Cardiac fibroblast (primary cell): ENCODE results near the gene DOCK3.

Source experiments
- DNase-seq, 2 donors: peaks; one replicate each; pipeline versions ENCODE4 v3.0.0 to v3.0.0-alpha.2; 2010; ENCODE audit warnings: low read depth in 2 of 2
- H3K4me3 ChIP-seq, 2 donors: replicated peaks in 1 of 2; 1 replicate in 1 of 2; 2 replicates in 1 of 2; pipeline ENCODE4 v1.5.1; 2011; ENCODE audit warnings: low read depth in 2 of 2, low read length in 2 of 2, mild to moderate bottlenecking in 2 of 2, moderate library complexity in 1 of 2
- CTCF ChIP-seq: IDR thresholded peaks from one replicate; pipeline ENCODE4 v1.5.1; 2011; ENCODE audit warnings: low read depth, mild to moderate bottlenecking, low read length, inconsistent platforms

Gene DOCK3

GRCh38 chr3:50698269-50698668 lies 23.5 kb downstream of the DOCK3 start:
- TF ChIP-seq CTCF: no peak
- H3K4me3 ChIP-seq: no peak overlapping the region
- no peak for DNase-seq

GRCh38 chr3:50708620-50709019 lies 33.9 kb downstream of the DOCK3 start:
- DNase-seq: no peak
- no peak for TF ChIP-seq CTCF
- no peak overlapping the region for H3K4me3 ChIP-seq

GRCh38 chr3:50714946-50715345 lies 40.2 kb downstream of the DOCK3 start:
- H3K4me3 ChIP-seq: no peak overlapping the region
- peak in 1 of 2 donors; percentile 2 for DNase-seq
- TF ChIP-seq CTCF: no peak

GRCh38 chr3:50724831-50725230 lies 50.1 kb downstream of the DOCK3 start:
- no peak for TF ChIP-seq CTCF
- H3K4me3 ChIP-seq: no peak overlapping the region
- DNase-seq: no peak

GRCh38 chr3:50734985-50735384 lies 60.3 kb downstream of the DOCK3 start:
- no peak for DNase-seq
- no peak overlapping the region for H3K4me3 ChIP-seq
- TF ChIP-seq CTCF: no peak

GRCh38 chr3:50737193-50737905 lies 62.6 kb downstream of the DOCK3 start:
- H3K4me3 ChIP-seq: no peak overlapping the region
- DNase-seq: no peak
- no peak for TF ChIP-seq CTCF
